GM11168 (cell line): ENCODE measurements around the gene MYH9.

Source experiments
- in situ Hi-C: fragments of 300-500 bp; cut with MboI; formaldehyde crosslinking; loops from one replicate; pipeline ENCODE4 v1.12.0; 2022; ENCODE audit warnings: low sequenced_read_pairs; ENCODE audit not compliant: unreplicated experiment

MYH9 gene

GRCh38 chr22:36369004-36369921, 18.5 kb downstream of the MYH9 start:
- in situ Hi-C loops = no loop called here

- in situ Hi-C loops = no loop called here
Measured at GRCh38 chr22:36368359-36368983, 19.3 kb downstream of the MYH9 start.

- in situ Hi-C loops = no loop called here
Measured at GRCh38 chr22:36367479-36367878, 20.3 kb downstream of the MYH9 start.

GRCh38 chr22:36367066-36367465, 20.7 kb downstream of the MYH9 start:
- in situ Hi-C loops = no loop called here

GRCh38 chr22:36366291-36366708, 21.5 kb downstream of the MYH9 start:
- in situ Hi-C loops = no loop called here

- in situ Hi-C loops = no loop called here
Measured at GRCh38 chr22:36365020-36365411, 22.8 kb downstream of the MYH9 start.

- in situ Hi-C loops = no loop called here
Measured at GRCh38 chr22:36364255-36365019, 23.3 kb downstream of the MYH9 start.

- in situ Hi-C loops = no loop called here
Measured at GRCh38 chr22:36363349-36363981, 24.3 kb downstream of the MYH9 start.

- in situ Hi-C loops = no loop called here
Measured at GRCh38 chr22:36362932-36363331, 24.8 kb downstream of the MYH9 start.

- in situ Hi-C loops = no loop called here
Measured at GRCh38 chr22:36362075-36362474, 25.7 kb downstream of the MYH9 start.

- in situ Hi-C loops = no loop called here
Measured at GRCh38 chr22:36360871-36361383, 26.8 kb downstream of the MYH9 start.

GRCh38 chr22:36360011-36360410, 27.8 kb downstream of the MYH9 start:
- in situ Hi-C loops = no loop called here

GRCh38 chr22:36359470-36359996, 28.2 kb downstream of the MYH9 start:
- in situ Hi-C loops = no loop called here

- in situ Hi-C loops = no loop called here
Measured at GRCh38 chr22:36358533-36359469, 29.0 kb downstream of the MYH9 start.

- in situ Hi-C loops = no loop called here
Measured at GRCh38 chr22:36356708-36357624, 30.8 kb downstream of the MYH9 start.

- in situ Hi-C loops = no loop called here
Measured at GRCh38 chr22:36355894-36356293, 31.9 kb downstream of the MYH9 start.

GRCh38 chr22:36355362-36355761, 32.4 kb downstream of the MYH9 start:
- in situ Hi-C loops = no loop called here
